ENCODE measurements around the gene PSG3.
"Not testable (repeated sequence)": the region's sequence is repeated elsewhere in the genome, so short reads cannot be mapped to it uniquely, and the experiment has no call there.

The PSG3 gene

GRCh38 chr19:42740381-42740780 lies at the start of gene PSG3:
TSS of gene PSG3 (minus strand) at chr19:42740481. CDS start at chr19:42740384, 97 bp downstream.
- ATAC-seq, H3K4me1 Mint-ChIP-seq, H3K9me3 Mint-ChIP-seq, H3K4me3 Mint-ChIP-seq, H3K36me3 Mint-ChIP-seq, H3K27ac Mint-ChIP-seq: not testable (repeated sequence)
- peaks cover 38% of the 10 kb centered on the region for H3K27me3 Mint-ChIP-seq

GRCh38 chr19:42788766-42789165 lies 48.5 kb upstream of the PSG3 start:
- H3K4me3 Mint-ChIP-seq, H3K27ac Mint-ChIP-seq, H3K4me1 Mint-ChIP-seq, H3K27me3 Mint-ChIP-seq, H3K36me3 Mint-ChIP-seq, ATAC-seq: not testable (repeated sequence)
- H3K9me3 Mint-ChIP-seq: peaks cover 15% of the 10 kb centered on the region

GRCh38 chr19:42787766-42788165 lies 47.5 kb upstream of the PSG3 start:
- H3K36me3 Mint-ChIP-seq, H3K4me1 Mint-ChIP-seq, H3K4me3 Mint-ChIP-seq, ATAC-seq, H3K27me3 Mint-ChIP-seq, H3K27ac Mint-ChIP-seq, H3K9me3 Mint-ChIP-seq: not testable (repeated sequence)

GRCh38 chr19:42776750-42777612 lies 36.7 kb upstream of the PSG3 start:
- ATAC-seq, H3K9me3 Mint-ChIP-seq, H3K27ac Mint-ChIP-seq, H3K4me3 Mint-ChIP-seq, H3K36me3 Mint-ChIP-seq, H3K4me1 Mint-ChIP-seq: not testable (repeated sequence)
- peaks cover 52% of the 10 kb centered on the region for H3K27me3 Mint-ChIP-seq

GRCh38 chr19:42774510-42775158 lies 34.4 kb upstream of the PSG3 start:
- not testable (repeated sequence) for H3K4me1 Mint-ChIP-seq, ATAC-seq, H3K27ac Mint-ChIP-seq, H3K36me3 Mint-ChIP-seq, H3K4me3 Mint-ChIP-seq
- Mint-ChIP-seq H3K9me3 (peaks cover 11% of the 10 kb centered on the region), H3K27me3 (peaks cover 42% of the 10 kb centered on the region)

GRCh38 chr19:42767319-42767718 lies 27.0 kb upstream of the PSG3 start:
- not testable (repeated sequence) for H3K9me3 Mint-ChIP-seq, H3K27ac Mint-ChIP-seq
- peaks cover 25% of the 10 kb centered on the region for H3K27me3 Mint-ChIP-seq

GRCh38 chr19:42766871-42767270 lies 26.6 kb upstream of the PSG3 start:
- not testable (repeated sequence) for H3K4me1 Mint-ChIP-seq, H3K4me3 Mint-ChIP-seq, ATAC-seq, H3K9me3 Mint-ChIP-seq, H3K27ac Mint-ChIP-seq, H3K36me3 Mint-ChIP-seq
- peaks cover 25% of the 10 kb centered on the region for H3K27me3 Mint-ChIP-seq

More at GRCh38 chr19:42767319-42767718, 27.0 kb upstream of the PSG3 start:
- not testable (repeated sequence) for H3K4me1 Mint-ChIP-seq, H3K4me3 Mint-ChIP-seq, H3K36me3 Mint-ChIP-seq, ATAC-seq

- H3K36me3 Mint-ChIP-seq: no peaks in the 10 kb centered on the region
- ATAC-seq: no peak
- no peaks in the 10 kb centered on the region for H3K4me1 Mint-ChIP-seq
- H3K27me3 Mint-ChIP-seq: peaks cover 25% of the 10 kb centered on the region
- H3K4me3 Mint-ChIP-seq: no peak overlapping the region
- no peak overlapping the region for H3K27ac Mint-ChIP-seq
- H3K9me3 Mint-ChIP-seq: no peaks in the 10 kb centered on the region
These were observed 24.6 kb upstream of the PSG3 start for GRCh38 chr19:42764836-42765235.

GRCh38 chr19:42762789-42763188 lies 22.5 kb upstream of the PSG3 start:
- no peaks in the 10 kb centered on the region for H3K36me3 Mint-ChIP-seq
- H3K27ac Mint-ChIP-seq: no peak overlapping the region
- H3K4me1 Mint-ChIP-seq: no peaks in the 10 kb centered on the region

GRCh38 chr19:42761924-42762295 lies 21.6 kb upstream of the PSG3 start:
- peaks cover 18% of the 10 kb centered on the region for H3K27me3 Mint-ChIP-seq
- not testable (repeated sequence) for H3K27ac Mint-ChIP-seq, H3K9me3 Mint-ChIP-seq, H3K36me3 Mint-ChIP-seq, ATAC-seq, H3K4me1 Mint-ChIP-seq, H3K4me3 Mint-ChIP-seq

More at GRCh38 chr19:42762789-42763188, 22.5 kb upstream of the PSG3 start:
- Mint-ChIP-seq H3K9me3 (no peaks in the 10 kb centered on the region), H3K27me3 (peaks cover 25% of the 10 kb centered on the region), H3K4me3 (no peak overlapping the region)
- no peak for ATAC-seq

GRCh38 chr19:42760954-42761923 lies 21.0 kb upstream of the PSG3 start:
- peaks cover 12% of the 10 kb centered on the region for H3K27me3 Mint-ChIP-seq
- H3K27ac Mint-ChIP-seq, H3K4me3 Mint-ChIP-seq, H3K36me3 Mint-ChIP-seq, H3K9me3 Mint-ChIP-seq, ATAC-seq, H3K4me1 Mint-ChIP-seq: not testable (repeated sequence)

GRCh38 chr19:42758667-42759066 lies 18.4 kb upstream of the PSG3 start:
- not testable (repeated sequence) for H3K4me3 Mint-ChIP-seq, H3K27ac Mint-ChIP-seq, H3K4me1 Mint-ChIP-seq, H3K9me3 Mint-ChIP-seq, H3K27me3 Mint-ChIP-seq, H3K36me3 Mint-ChIP-seq, ATAC-seq

- not testable (repeated sequence) for H3K27me3 Mint-ChIP-seq, H3K36me3 Mint-ChIP-seq, ATAC-seq, H3K4me3 Mint-ChIP-seq, H3K4me1 Mint-ChIP-seq, H3K9me3 Mint-ChIP-seq, H3K27ac Mint-ChIP-seq
These were observed 12.0 kb upstream of the PSG3 start for GRCh38 chr19:42752246-42752645.

GRCh38 chr19:42741726-42742607 lies 1.7 kb upstream of the PSG3 start:
- not testable (repeated sequence) for H3K4me1 Mint-ChIP-seq, H3K27ac Mint-ChIP-seq, H3K4me3 Mint-ChIP-seq, H3K9me3 Mint-ChIP-seq, ATAC-seq, H3K36me3 Mint-ChIP-seq
- peaks cover 38% of the 10 kb centered on the region for H3K27me3 Mint-ChIP-seq
